Measurements from ENCODE around the gene GPR17. TPM values are rescaled to one million over a fixed set of nuclear protein-coding genes. Genes with fewer than 3 reads are reported as not detected.

Gene GPR17
- total RNA-seq, 2 experiments from 2014 or later = 0.22 TPM; not detected in 1

GRCh38 chr2:127615511-127616166 is 30.3 kb upstream of the GPR17 start:
- ChIA-PET CTCF (ENCODE audit: unreplicated experiment) (interaction anchor here (0.8 kb wide), 1 partner anchor 23 kb away, joined by 3 read pairs; no protein-coding TSS in a partner anchor), POLR2A (no interaction called here)
- H2AFZ ChIP-seq (ENCODE audit: low read length) = no peak overlapping the region
- H3K4me2 ChIP-seq (ENCODE audit: low read length) = no peak overlapping the region
- no peak for DNase-seq (ENCODE audit: low spot score)
- H3K4me1 ChIP-seq (ENCODE audit: insufficient read depth, low read length, poor library complexity, severe bottlenecking) = no peaks in the 10 kb centered on the region
- H4K20me1 ChIP-seq (ENCODE audit: insufficient read depth, low read length) = no peaks in the 10 kb centered on the region
- H3K79me2 ChIP-seq (ENCODE audit: insufficient read depth, low read depth, low read length) = no peaks in the 10 kb centered on the region
- no peaks in the 10 kb centered on the region for H3K9me2 ChIP-seq (ENCODE audit: insufficient read depth, low read length)
- H3K27ac ChIP-seq (ENCODE audit: low read depth, low read length, poor library complexity, severe bottlenecking) = no peak overlapping the region
- H3K36me3 ChIP-seq (ENCODE audit: insufficient read depth, low read length) = no peaks in the 10 kb centered on the region
- intact Hi-C loops (cut with micrococcal nuclease; ENCODE audit: unreplicated experiment) = no loop called here
- no TSS peak for BruUV-seq (replicated peaks)
- no peak overlapping the region for H3K4me3 ChIP-seq (ENCODE audit: low read depth, low read length, poor library complexity, severe bottlenecking)
- H3K9me3 ChIP-seq (ENCODE audit: low read length) = no peaks in the 10 kb centered on the region; the same call in 1 of the 2 replicates
- no peak for TF ChIP-seq EZH2phosphoT487 (IDR thresholded peaks at IDR 0.05; ENCODE audit: borderline replicate concordance, low read depth, low read length)
- TF ChIP-seq, protein P1, sequence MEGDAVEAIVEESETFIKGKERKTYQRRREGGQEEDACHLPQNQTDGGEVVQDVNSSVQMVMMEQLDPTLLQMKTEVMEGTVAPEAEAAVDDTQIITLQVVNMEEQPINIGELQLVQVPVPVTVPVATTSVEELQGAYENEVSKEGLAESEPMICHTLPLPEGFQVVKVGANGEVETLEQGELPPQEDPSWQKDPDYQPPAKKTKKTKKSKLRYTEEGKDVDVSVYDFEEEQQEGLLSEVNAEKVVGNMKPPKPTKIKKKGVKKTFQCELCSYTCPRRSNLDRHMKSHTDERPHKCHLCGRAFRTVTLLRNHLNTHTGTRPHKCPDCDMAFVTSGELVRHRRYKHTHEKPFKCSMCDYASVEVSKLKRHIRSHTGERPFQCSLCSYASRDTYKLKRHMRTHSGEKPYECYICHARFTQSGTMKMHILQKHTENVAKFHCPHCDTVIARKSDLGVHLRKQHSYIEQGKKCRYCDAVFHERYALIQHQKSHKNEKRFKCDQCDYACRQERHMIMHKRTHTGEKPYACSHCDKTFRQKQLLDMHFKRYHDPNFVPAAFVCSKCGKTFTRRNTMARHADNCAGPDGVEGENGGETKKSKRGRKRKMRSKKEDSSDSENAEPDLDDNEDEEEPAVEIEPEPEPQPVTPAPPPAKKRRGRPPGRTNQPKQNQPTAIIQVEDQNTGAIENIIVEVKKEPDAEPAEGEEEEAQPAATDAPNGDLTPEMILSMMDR (conservative IDR thresholded peaks at IDR 0.05; ENCODE audit: low read length) = no peak

DNA sequence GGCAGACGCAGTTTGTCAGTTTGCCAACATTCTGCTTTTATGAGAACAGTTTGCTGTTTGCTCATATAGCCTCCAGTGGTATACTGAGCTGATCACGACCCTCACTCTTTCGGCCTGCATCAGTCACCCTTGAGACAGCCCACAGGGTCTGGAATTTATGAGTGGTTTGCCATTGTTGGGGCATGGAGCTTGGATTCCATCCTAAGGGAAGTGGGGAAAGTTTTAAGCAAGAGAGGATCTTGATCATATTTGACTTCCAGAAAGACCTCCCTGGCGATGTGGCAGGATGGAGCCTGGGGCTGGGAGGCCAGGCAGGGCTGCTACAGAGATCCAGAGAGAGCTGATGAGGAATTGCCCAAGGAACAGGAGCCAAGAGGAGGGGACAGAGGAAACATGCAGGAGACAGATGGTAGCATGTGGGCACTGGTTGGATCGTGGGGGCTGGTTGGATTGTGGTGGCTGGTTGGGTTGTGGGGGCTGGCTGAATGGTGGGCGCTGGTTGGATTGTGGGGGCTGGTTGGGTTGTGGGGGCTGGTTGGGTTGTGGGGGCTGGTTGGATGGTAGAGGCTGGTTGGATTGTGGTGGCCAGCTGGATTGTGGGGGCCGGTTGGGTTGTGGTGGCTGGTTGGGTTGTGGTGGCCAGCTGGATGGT is 27.3 kb upstream of the GPR17 start:
- Histone ChIP-seq H3K4me3 (ENCODE audit: low read depth, low read length, poor library complexity, severe bottlenecking) (no peak overlapping the region), H3K36me3 (ENCODE audit: insufficient read depth, low read length) (no peaks in the 10 kb centered on the region), H2AFZ (ENCODE audit: low read length) (no peak overlapping the region), H3K9me3 (ENCODE audit: low read length) (no peaks in the 10 kb centered on the region), H3K9me2 (ENCODE audit: insufficient read depth, low read length) (no peaks in the 10 kb centered on the region), H3K4me1 (ENCODE audit: insufficient read depth, low read length, poor library complexity, severe bottlenecking) (no peaks in the 10 kb centered on the region), H4K20me1 (ENCODE audit: insufficient read depth, low read length) (no peaks in the 10 kb centered on the region), H3K79me2 (ENCODE audit: insufficient read depth, low read depth, low read length) (no peaks in the 10 kb centered on the region), H3K4me2 (ENCODE audit: low read length) (no peak overlapping the region), H3K27ac (ENCODE audit: low read depth, low read length, poor library complexity, severe bottlenecking) (no peak overlapping the region)
- no TSS peak for BruUV-seq (replicated peaks)
- DNase-seq (ENCODE audit: low spot score) = no peak
- TF ChIP-seq EZH2phosphoT487 (IDR thresholded peaks at IDR 0.05; ENCODE audit: borderline replicate concordance, low read depth, low read length) = no peak
- TF ChIP-seq, protein P1 (conservative IDR thresholded peaks at IDR 0.05; ENCODE audit: low read length) = no peak
- POLR2A ChIA-PET = no interaction called here
- intact Hi-C loops (cut with micrococcal nuclease; ENCODE audit: unreplicated experiment) = no loop called here
- CTCF ChIA-PET (ENCODE audit: unreplicated experiment) = interaction anchor here (2.5 kb wide), 1 partner anchor 22 kb away, joined by 8 read pairs; no protein-coding TSS in a partner anchor

- intact Hi-C loops (cut with micrococcal nuclease; ENCODE audit: unreplicated experiment) = no loop called here
- TF ChIP-seq, protein P1 (conservative IDR thresholded peaks at IDR 0.05; ENCODE audit: low read length) = no peak
- TF ChIP-seq EZH2phosphoT487 (IDR thresholded peaks at IDR 0.05; ENCODE audit: borderline replicate concordance, low read depth, low read length) = no peak
- H3K9me3 ChIP-seq (ENCODE audit: low read length) = no peaks in the 10 kb centered on the region
- DNase-seq (ENCODE audit: low spot score) = no peak
- no TSS peak for BruUV-seq (replicated peaks)
- no peaks in the 10 kb centered on the region for H3K36me3 ChIP-seq (ENCODE audit: insufficient read depth, low read length)
- H2AFZ ChIP-seq (ENCODE audit: low read length) = no peak overlapping the region
- H3K4me3 ChIP-seq (ENCODE audit: low read depth, low read length, poor library complexity, severe bottlenecking) = no peak overlapping the region
- H3K9me2 ChIP-seq (ENCODE audit: insufficient read depth, low read length) = no peaks in the 10 kb centered on the region
- H4K20me1 ChIP-seq (ENCODE audit: insufficient read depth, low read length) = no peaks in the 10 kb centered on the region
- POLR2A ChIA-PET = no interaction called here
- H3K79me2 ChIP-seq (ENCODE audit: insufficient read depth, low read depth, low read length) = no peaks in the 10 kb centered on the region
- no peaks in the 10 kb centered on the region for H3K4me1 ChIP-seq (ENCODE audit: insufficient read depth, low read length, poor library complexity, severe bottlenecking)
- no peak overlapping the region for H3K4me2 ChIP-seq (ENCODE audit: low read length)
- no peak overlapping the region for H3K27ac ChIP-seq (ENCODE audit: low read depth, low read length, poor library complexity, severe bottlenecking)
- CTCF ChIA-PET (ENCODE audit: unreplicated experiment) = interaction anchor here (2.5 kb wide), 1 partner anchor 21 kb away, joined by 8 read pairs; no protein-coding TSS in a partner anchor
These were observed 26.8 kb upstream of the GPR17 start for GRCh38 chr2:127619203-127619590.

Data from OCI-LY7 (cell line).